Inferior parietal cortex (tissue), 1 donor: ENCODE data around the gene COL5A2.

ENCODE experiments used
- DNase-seq: peaks from one replicate; pipeline ENCODE4 v3.0.0-alpha.2; 2016; ENCODE audit errors: extremely low spot score

The COL5A2 gene

GRCh38 chr2:188997263-188997662 is 182.3 kb downstream of the COL5A2 start:
- no peak for DNase-seq

- no peak for DNase-seq
These were observed 186.3 kb downstream of the COL5A2 start for GRCh38 chr2:188993247-188993646.

- no peak for DNase-seq
These were observed 192.7 kb downstream of the COL5A2 start for GRCh38 chr2:188986839-188987238.

GRCh38 chr2:188984680-188985079 is 194.9 kb downstream of the COL5A2 start:
- DNase-seq: no peak

GRCh38 chr2:188984065-188984491 is 195.5 kb downstream of the COL5A2 start:
- DNase-seq: no peak

- no peak for DNase-seq
These were observed 196.0 kb downstream of the COL5A2 start for GRCh38 chr2:188983427-188984064.
